HUES6 (cell line): ENCODE data around the gene PLSCR1.
"Not testable (repeated sequence)": the region's sequence is repeated elsewhere in the genome, so short reads cannot be mapped to it uniquely, and the experiment has no call there.

Experiments used
- H3K27ac ChIP-seq: 2 replicates; pipeline ENCODE4 v1.7.0; 2013; ENCODE audit warnings: low read depth, mild to moderate bottlenecking, low read length, inconsistent platforms
- H3K27me3 ChIP-seq: 2 replicates; pipeline ENCODE4 v1.6.1; 2013; ENCODE audit warnings: low read length; ENCODE audit not compliant: control insufficient read depth, insufficient read depth
- H3K36me3 ChIP-seq: 2 replicates; pipeline ENCODE4 v1.6.1; 2013; ENCODE audit warnings: low read length; ENCODE audit not compliant: control insufficient read depth, insufficient read depth
- H3K4me1 ChIP-seq: 2 replicates; pipeline ENCODE4 v1.6.1; 2013; ENCODE audit warnings: low read length; ENCODE audit not compliant: control insufficient read depth, insufficient read depth
- H3K4me3 ChIP-seq: 2 replicates; pipeline ENCODE4 v1.5.1; 2013; ENCODE audit warnings: low read depth, low read length
- H3K9ac ChIP-seq: one replicate; pipeline ENCODE4 v1.6.1; 2013; ENCODE audit warnings: mild to moderate bottlenecking, low read length
- H3K9me3 ChIP-seq: 2 replicates; pipeline ENCODE4 v1.6.1; 2013; ENCODE audit warnings: low read depth, low read length; ENCODE audit not compliant: control insufficient read depth, insufficient read depth

PLSCR1 gene

GRCh38 chr3:146536681-146537080 is 7.7 kb downstream of the PLSCR1 start:
- Histone ChIP-seq H3K27me3 (no peaks in the 10 kb centered on the region), H3K36me3 (peaks cover 73% of the 10 kb centered on the region), H3K4me3 (no peak overlapping the region), H3K9ac (no peak overlapping the region), H3K9me3 (peaks cover 15% of the 10 kb centered on the region), H3K4me1 (peaks cover 16% of the 10 kb centered on the region), H3K27ac (0 out of 2 replicates have a peak overlapping the region, but pooled peaks have one; percentile 13)

- peaks cover 23% of the 10 kb centered on the region for H3K4me1 ChIP-seq
These were observed 12.0 kb downstream of the PLSCR1 start for GRCh38 chr3:146532406-146532805.

GRCh38 chr3:146530609-146531008 is 13.8 kb downstream of the PLSCR1 start:
- Histone ChIP-seq H3K4me3 (no peak overlapping the region), H3K4me1 (peaks cover 17% of the 10 kb centered on the region), H3K27me3 (no peaks in the 10 kb centered on the region)

More at GRCh38 chr3:146532406-146532805, 12.0 kb downstream of the PLSCR1 start:
- Histone ChIP-seq H3K27me3 (no peaks in the 10 kb centered on the region), H3K9me3 (no peaks in the 10 kb centered on the region), H3K9ac (no peak overlapping the region), H3K27ac (no peak overlapping the region), H3K4me3 (no peak overlapping the region), H3K36me3 (peaks cover 70% of the 10 kb centered on the region)

GRCh38 chr3:146529021-146529420 is 15.4 kb downstream of the PLSCR1 start:
- no peak overlapping the region for H3K4me3 ChIP-seq
- peaks cover 24% of the 10 kb centered on the region for H3K4me1 ChIP-seq
- no peaks in the 10 kb centered on the region for H3K9me3 ChIP-seq
- H3K9ac ChIP-seq, result no peak overlapping the region
- H3K36me3 ChIP-seq, result peaks cover 65% of the 10 kb centered on the region
- no peaks in the 10 kb centered on the region for H3K27me3 ChIP-seq
- H3K27ac ChIP-seq, result no peak overlapping the region

More at GRCh38 chr3:146530609-146531008, 13.8 kb downstream of the PLSCR1 start:
- Histone ChIP-seq H3K27ac (no peak overlapping the region), H3K9ac (no peak overlapping the region), H3K9me3 (no peaks in the 10 kb centered on the region), H3K36me3 (peaks cover 67% of the 10 kb centered on the region)

GRCh38 chr3:146524961-146525360 is 19.4 kb downstream of the PLSCR1 start:
- Histone ChIP-seq H3K27me3 (no peaks in the 10 kb centered on the region), H3K9me3 (no peaks in the 10 kb centered on the region), H3K4me1 (peaks cover 39% of the 10 kb centered on the region), H3K4me3 (no peak overlapping the region), H3K27ac (peak overlapping the region; percentile 13; the same call in 1 of the 2 replicates), H3K9ac (no peak overlapping the region), H3K36me3 (peaks cover 39% of the 10 kb centered on the region)

- 0 out of 2 replicates have a peak overlapping the region, but pooled peaks have one; percentile 20 for H3K4me3 ChIP-seq
These were observed 20.9 kb downstream of the PLSCR1 start for GRCh38 chr3:146523531-146523930.

GRCh38 chr3:146522174-146523158 is 21.9 kb downstream of the PLSCR1 start:
- not testable (repeated sequence) for H3K27me3 ChIP-seq, H3K9me3 ChIP-seq
- Histone ChIP-seq H3K4me1 (peaks cover 39% of the 10 kb centered on the region), H3K36me3 (peaks cover 30% of the 10 kb centered on the region), H3K9ac (peak overlapping the region; percentile 76), H3K27ac (peak overlapping the region; percentile 91), H3K4me3 (peak overlapping the region; percentile 20)

More at GRCh38 chr3:146523531-146523930, 20.9 kb downstream of the PLSCR1 start:
- H3K36me3 ChIP-seq, result peaks cover 32% of the 10 kb centered on the region
- peak overlapping the region; percentile 91 for H3K27ac ChIP-seq
- H3K27me3 ChIP-seq, result no peaks in the 10 kb centered on the region
- H3K9ac ChIP-seq, result peak overlapping the region; percentile 76
- H3K9me3 ChIP-seq, result no peaks in the 10 kb centered on the region
- H3K4me1 ChIP-seq, result peaks cover 39% of the 10 kb centered on the region

- H3K4me3 ChIP-seq, result no peak overlapping the region
- H3K27ac ChIP-seq, result peak overlapping the region; percentile 88; the same call in 1 of the 2 replicates
- no peaks in the 10 kb centered on the region for H3K27me3 ChIP-seq
- H3K9me3 ChIP-seq, result no peaks in the 10 kb centered on the region
- no peak overlapping the region for H3K9ac ChIP-seq
- peaks cover 25% of the 10 kb centered on the region for H3K36me3 ChIP-seq
- H3K4me1 ChIP-seq, result peaks cover 39% of the 10 kb centered on the region
These were observed 23.0 kb downstream of the PLSCR1 start for GRCh38 chr3:146521394-146521793.

- Histone ChIP-seq H3K27me3 (no peaks in the 10 kb centered on the region), H3K9ac (no peak overlapping the region), H3K4me1 (peaks cover 34% of the 10 kb centered on the region), H3K9me3 (no peaks in the 10 kb centered on the region), H3K36me3 (peaks cover 28% of the 10 kb centered on the region), H3K27ac (no peak overlapping the region), H3K4me3 (no peak overlapping the region)
These were observed 24.6 kb downstream of the PLSCR1 start for GRCh38 chr3:146519810-146520209.

GRCh38 chr3:146517684-146518435 is 26.5 kb downstream of the PLSCR1 start:
- Histone ChIP-seq H3K4me3 (no peak overlapping the region), H3K27ac (no peak overlapping the region), H3K9me3 (no peaks in the 10 kb centered on the region), H3K27me3 (no peaks in the 10 kb centered on the region), H3K36me3 (peaks cover 35% of the 10 kb centered on the region), H3K9ac (no peak overlapping the region), H3K4me1 (peaks cover 20% of the 10 kb centered on the region)
